ENCODE results near the gene NEUROD6. TPM values are rescaled to one million over a fixed set of nuclear protein-coding genes. Genes with fewer than 3 reads are reported as not detected.

The NEUROD6 gene
- total and polyA plus RNA-seq, 2 donors (not counting 3 experiments of a cell fraction or from before 2014, with no cell fraction given) = not detected

DNA sequence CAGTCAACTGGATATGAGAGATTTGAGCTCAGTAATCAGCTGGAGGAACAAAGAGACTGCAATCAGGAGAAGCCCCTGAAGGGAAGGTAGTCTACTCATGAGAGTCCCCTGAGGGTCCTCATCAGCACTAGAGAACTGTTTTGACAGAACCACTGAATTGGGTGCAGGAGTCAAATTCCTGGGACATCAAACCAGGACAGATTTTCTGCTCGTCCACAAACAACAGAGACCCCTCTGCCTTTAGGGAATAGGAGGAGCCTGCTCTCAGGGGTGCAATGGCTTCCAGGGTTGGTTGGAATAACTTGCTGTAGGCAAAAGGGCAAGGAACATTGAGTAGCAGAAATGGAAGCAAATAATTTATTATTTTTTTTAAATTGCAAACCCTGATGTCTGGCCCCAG lies 21.9 kb upstream of the NEUROD6 start:
- FAIRE-seq = no peak
- dilution Hi-C loops (cut with MboI; ENCODE audit: extremely low pct_ligation_motif_present, low sequenced_read_pairs) (no loop called here), intact Hi-C loops (cut with micrococcal nuclease) (no loop called here)
- no peak overlapping the region for H3K4me2 ChIP-seq (ENCODE audit: insufficient read depth, low read length)
- no peaks in the 10 kb centered on the region for H3K27me3 ChIP-seq (ENCODE audit: control insufficient read depth in 2 of 2, insufficient read depth in 2 of 2, low read length in 2 of 2)
- CTCF ChIA-PET = interaction anchor here (1.5 kb wide), 1 partner anchor 11 kb away, joined by 5 read pairs; no protein-coding TSS in a partner anchor
- BruUV-seq (replicated peaks) = no TSS peak
- no peak overlapping the region for H2AFZ ChIP-seq (ENCODE audit: low read depth, low read length)
- H4K20me1 ChIP-seq (replicated peaks; ENCODE audit: control insufficient read depth, extremely low read depth, insufficient read depth, low read length) = no peaks in the 10 kb centered on the region
- H3K36me3 ChIP-seq (ENCODE audit: control insufficient read depth in 2 of 2, extremely low read depth in 1 of 2, insufficient read depth in 2 of 2, low read length in 2 of 2) = no peaks in the 10 kb centered on the region
- H3K27ac ChIP-seq (ENCODE audit: insufficient read depth, low read depth, low read length) = no peak overlapping the region
- no peak overlapping the region for H3K4me3 ChIP-seq (replicated peaks in 1 of 3; ENCODE audit: insufficient read depth in 1 of 3, low read depth in 1 of 3, low read length in 3 of 3)
- TF ChIP-seq POLR2A (IDR thresholded peaks at IDR 0.05; ENCODE audit: low read depth, low read length) (no peak), GATA2 (IDR thresholded peaks at IDR 0.05; ENCODE audit: insufficient read depth, insufficient read length, low read depth, low read length) (no peak), MYC (IDR thresholded peaks at IDR 0.05; ENCODE audit: low read depth, low read length) (no peak), POLR2AphosphoS5 (IDR thresholded peaks at IDR 0.05; ENCODE audit: insufficient read depth, low read depth, low read length) (no peak), FOS (IDR thresholded peaks at IDR 0.05; ENCODE audit: borderline replicate concordance, insufficient read depth, low read length) (no peak), JUN (IDR thresholded peaks at IDR 0.05; ENCODE audit: borderline replicate concordance, insufficient read depth, insufficient read length, low read depth) (no peak), EZH2 (IDR thresholded peaks at IDR 0.05; ENCODE audit: borderline replicate concordance, low read depth, low read length, severe bottlenecking) (no peak)
- TF ChIP-seq, protein P1, sequence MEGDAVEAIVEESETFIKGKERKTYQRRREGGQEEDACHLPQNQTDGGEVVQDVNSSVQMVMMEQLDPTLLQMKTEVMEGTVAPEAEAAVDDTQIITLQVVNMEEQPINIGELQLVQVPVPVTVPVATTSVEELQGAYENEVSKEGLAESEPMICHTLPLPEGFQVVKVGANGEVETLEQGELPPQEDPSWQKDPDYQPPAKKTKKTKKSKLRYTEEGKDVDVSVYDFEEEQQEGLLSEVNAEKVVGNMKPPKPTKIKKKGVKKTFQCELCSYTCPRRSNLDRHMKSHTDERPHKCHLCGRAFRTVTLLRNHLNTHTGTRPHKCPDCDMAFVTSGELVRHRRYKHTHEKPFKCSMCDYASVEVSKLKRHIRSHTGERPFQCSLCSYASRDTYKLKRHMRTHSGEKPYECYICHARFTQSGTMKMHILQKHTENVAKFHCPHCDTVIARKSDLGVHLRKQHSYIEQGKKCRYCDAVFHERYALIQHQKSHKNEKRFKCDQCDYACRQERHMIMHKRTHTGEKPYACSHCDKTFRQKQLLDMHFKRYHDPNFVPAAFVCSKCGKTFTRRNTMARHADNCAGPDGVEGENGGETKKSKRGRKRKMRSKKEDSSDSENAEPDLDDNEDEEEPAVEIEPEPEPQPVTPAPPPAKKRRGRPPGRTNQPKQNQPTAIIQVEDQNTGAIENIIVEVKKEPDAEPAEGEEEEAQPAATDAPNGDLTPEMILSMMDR (IDR thresholded peaks at IDR 0.05; ENCODE audit: extremely low read depth in 1 of 2, insufficient read depth in 1 of 2, low read depth in 1 of 2, low read length in 2 of 2) = no peak
- TF ChIP-seq, protein P2, sequence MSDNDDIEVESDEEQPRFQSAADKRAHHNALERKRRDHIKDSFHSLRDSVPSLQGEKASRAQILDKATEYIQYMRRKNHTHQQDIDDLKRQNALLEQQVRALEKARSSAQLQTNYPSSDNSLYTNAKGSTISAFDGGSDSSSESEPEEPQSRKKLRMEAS (IDR thresholded peaks at IDR 0.05; ENCODE audit: insufficient read depth, insufficient read length) = no peak
- H3K9me3 ChIP-seq (replicated peaks; ENCODE audit: control insufficient read depth, insufficient read depth, low read length) = no peaks in the 10 kb centered on the region
- no peak overlapping the region for H3K9ac ChIP-seq (replicated peaks; ENCODE audit: extremely low read depth, insufficient read depth, low read length)
- no peak for DNase-seq (ENCODE audit: low read depth, low spot score)
- POLR2A ChIA-PET = no interaction called here
- H3K9me1 ChIP-seq (replicated peaks; ENCODE audit: control insufficient read depth, extremely low read depth, insufficient read depth, low read length) = no peaks in the 10 kb centered on the region
- H3K4me1 ChIP-seq (ENCODE audit: control insufficient read depth, extremely low read depth, insufficient read depth, low read length) = no peaks in the 10 kb centered on the region
- H3K79me2 ChIP-seq (ENCODE audit: control insufficient read depth, insufficient read depth, low read length) = no peaks in the 10 kb centered on the region

Data from endothelial cell of umbilical vein (primary cell).